VCaP (cell line): ENCODE measurements around the gene ADGRV1.
"Not testable (repeated sequence)": the region's sequence is repeated elsewhere in the genome, so short reads cannot be mapped to it uniquely, and the experiment has no call there.

Experiments used
- H3K27ac ChIP-seq: fragments of 450-650 bp; 2 replicates; pipeline ENCODE4 v1.5.1; 2017
- TF ChIP-seq, protein P1 (sequence below): fragments of 450-650 bp; conservative IDR thresholded peaks from 2 replicates; pipeline ENCODE4 v1.5.1; 2017; ENCODE audit warnings: mild to moderate bottlenecking, moderate library complexity

Gene ADGRV1

GRCh38 chr5:90747693-90748092 lies 189.1 kb downstream of the ADGRV1 start:
- TF ChIP-seq, protein P1, sequence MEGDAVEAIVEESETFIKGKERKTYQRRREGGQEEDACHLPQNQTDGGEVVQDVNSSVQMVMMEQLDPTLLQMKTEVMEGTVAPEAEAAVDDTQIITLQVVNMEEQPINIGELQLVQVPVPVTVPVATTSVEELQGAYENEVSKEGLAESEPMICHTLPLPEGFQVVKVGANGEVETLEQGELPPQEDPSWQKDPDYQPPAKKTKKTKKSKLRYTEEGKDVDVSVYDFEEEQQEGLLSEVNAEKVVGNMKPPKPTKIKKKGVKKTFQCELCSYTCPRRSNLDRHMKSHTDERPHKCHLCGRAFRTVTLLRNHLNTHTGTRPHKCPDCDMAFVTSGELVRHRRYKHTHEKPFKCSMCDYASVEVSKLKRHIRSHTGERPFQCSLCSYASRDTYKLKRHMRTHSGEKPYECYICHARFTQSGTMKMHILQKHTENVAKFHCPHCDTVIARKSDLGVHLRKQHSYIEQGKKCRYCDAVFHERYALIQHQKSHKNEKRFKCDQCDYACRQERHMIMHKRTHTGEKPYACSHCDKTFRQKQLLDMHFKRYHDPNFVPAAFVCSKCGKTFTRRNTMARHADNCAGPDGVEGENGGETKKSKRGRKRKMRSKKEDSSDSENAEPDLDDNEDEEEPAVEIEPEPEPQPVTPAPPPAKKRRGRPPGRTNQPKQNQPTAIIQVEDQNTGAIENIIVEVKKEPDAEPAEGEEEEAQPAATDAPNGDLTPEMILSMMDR = no peak
- no peak overlapping the region for H3K27ac ChIP-seq

- H3K27ac ChIP-seq = no peak overlapping the region
- TF ChIP-seq, protein P1 = no peak
Measured at GRCh38 chr5:90759119-90759518, 200.5 kb downstream of the ADGRV1 start.

- TF ChIP-seq, protein P1 = no peak
Measured at GRCh38 chr5:90767710-90768109, 209.1 kb downstream of the ADGRV1 start.

GRCh38 chr5:90770006-90770541 lies 211.5 kb downstream of the ADGRV1 start:
- not testable (repeated sequence) for H3K27ac ChIP-seq

More at GRCh38 chr5:90767710-90768109, 209.1 kb downstream of the ADGRV1 start:
- H3K27ac ChIP-seq = no peak overlapping the region

GRCh38 chr5:90777959-90778358 lies 219.4 kb downstream of the ADGRV1 start:
- H3K27ac ChIP-seq = no peak overlapping the region

GRCh38 chr5:90783460-90784333 lies 225.1 kb downstream of the ADGRV1 start:
- TF ChIP-seq, protein P1 = peak; percentile 87
- H3K27ac ChIP-seq = no peak overlapping the region

More at GRCh38 chr5:90777959-90778358, 219.4 kb downstream of the ADGRV1 start:
- TF ChIP-seq, protein P1 = no peak

- TF ChIP-seq, protein P1 = no peak
Measured at GRCh38 chr5:90786756-90787155, 228.2 kb downstream of the ADGRV1 start.

DNA sequence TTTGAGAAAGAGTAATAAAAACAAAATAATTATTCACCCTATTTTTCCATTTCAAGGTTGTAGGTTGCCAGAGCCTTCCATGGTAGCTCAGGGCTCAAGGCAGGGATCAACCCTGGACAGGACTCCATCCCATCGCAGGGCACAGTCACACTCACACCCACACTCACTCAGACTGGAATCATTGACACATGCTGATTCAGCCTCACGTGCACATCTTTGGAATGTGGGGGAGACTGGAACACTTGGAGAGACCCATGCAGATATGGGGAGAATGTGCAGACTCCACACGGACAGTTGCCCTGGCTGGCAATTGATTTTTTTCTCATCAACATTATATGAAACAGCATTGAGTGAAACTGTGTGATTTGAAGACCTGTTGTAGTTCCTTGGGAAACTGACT lies 234.1 kb downstream of the ADGRV1 start:
- H3K27ac ChIP-seq = no peak overlapping the region
- TF ChIP-seq, protein P1 = no peak

More at GRCh38 chr5:90786756-90787155, 228.2 kb downstream of the ADGRV1 start:
- no peak overlapping the region for H3K27ac ChIP-seq
